Transverse colon (tissue), 4 donors: ENCODE results near the gene VEGFA.

ENCODE experiments used
- EP300 ChIP-seq: sonication (generic); formaldehyde crosslinking; IDR thresholded peaks from one replicate; pipeline ENCODE4 v1.6.1; 2017; ENCODE audit warnings: antibody characterized with exemption, low read depth
- POLR2A ChIP-seq: fragments of 450-650 bp; IDR thresholded peaks from one replicate; pipeline ENCODE4 v1.6.1; 2016; ENCODE audit warnings: antibody characterized with exemption, mild to moderate bottlenecking, moderate library complexity
- POLR2AphosphoS5 ChIP-seq, 3 donors: sonication (generic); formaldehyde crosslinking; IDR thresholded peaks; one replicate each; pipeline ENCODE4 v1.6.1; 2016; ENCODE audit warnings: antibody characterized with exemption in 3 of 3
- TF ChIP-seq, protein P1 (sequence below), 5 experiments: fragments of 200-600 bp in 3 of 5; fragments of 450-650 bp in 2 of 5; sonication (generic) in 3 of 5; IDR thresholded peaks; 1 replicate in 2 of 5; 2 replicates in 3 of 5; pipeline ENCODE4 v1.5.1; 2016 to 2017; ENCODE audit warnings: antibody characterized with exemption in 5 of 5, inconsistent platforms in 3 of 5, mild to moderate bottlenecking in 2 of 5, moderate library complexity in 1 of 5

DNA sequence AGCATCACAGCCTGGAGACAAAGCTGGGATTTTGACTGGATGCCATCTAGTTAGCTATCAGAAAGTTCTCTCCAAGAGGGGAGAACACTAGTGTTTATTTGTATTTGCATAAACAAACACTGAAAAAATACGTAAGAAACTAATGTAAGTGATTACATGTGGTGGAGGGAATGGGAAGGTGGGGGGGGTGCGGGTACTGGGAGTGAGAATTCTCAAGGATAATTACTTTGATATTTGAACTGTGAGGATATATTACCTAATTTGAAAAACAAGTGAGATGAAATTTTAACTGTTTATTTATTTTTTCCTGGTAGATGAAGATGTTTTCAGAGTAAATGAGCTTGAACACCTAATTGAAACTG lies 54.7 kb downstream of the VEGFA start:
- TF ChIP-seq, protein P1, sequence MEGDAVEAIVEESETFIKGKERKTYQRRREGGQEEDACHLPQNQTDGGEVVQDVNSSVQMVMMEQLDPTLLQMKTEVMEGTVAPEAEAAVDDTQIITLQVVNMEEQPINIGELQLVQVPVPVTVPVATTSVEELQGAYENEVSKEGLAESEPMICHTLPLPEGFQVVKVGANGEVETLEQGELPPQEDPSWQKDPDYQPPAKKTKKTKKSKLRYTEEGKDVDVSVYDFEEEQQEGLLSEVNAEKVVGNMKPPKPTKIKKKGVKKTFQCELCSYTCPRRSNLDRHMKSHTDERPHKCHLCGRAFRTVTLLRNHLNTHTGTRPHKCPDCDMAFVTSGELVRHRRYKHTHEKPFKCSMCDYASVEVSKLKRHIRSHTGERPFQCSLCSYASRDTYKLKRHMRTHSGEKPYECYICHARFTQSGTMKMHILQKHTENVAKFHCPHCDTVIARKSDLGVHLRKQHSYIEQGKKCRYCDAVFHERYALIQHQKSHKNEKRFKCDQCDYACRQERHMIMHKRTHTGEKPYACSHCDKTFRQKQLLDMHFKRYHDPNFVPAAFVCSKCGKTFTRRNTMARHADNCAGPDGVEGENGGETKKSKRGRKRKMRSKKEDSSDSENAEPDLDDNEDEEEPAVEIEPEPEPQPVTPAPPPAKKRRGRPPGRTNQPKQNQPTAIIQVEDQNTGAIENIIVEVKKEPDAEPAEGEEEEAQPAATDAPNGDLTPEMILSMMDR (IDR thresholded peaks at IDR 0.05): no peak
- TF ChIP-seq POLR2A: no peak
- no peak for TF ChIP-seq EP300
- TF ChIP-seq POLR2AphosphoS5 (IDR thresholded peaks at IDR 0.05): no peak
